Fibroblast of lung (primary cell): ENCODE measurements around the gene FOXL1.

ENCODE experiments used
- CTCF ChIP-seq, 2 donors: IDR thresholded peaks in 1 of 2; conservative IDR thresholded peaks in 1 of 2; 1 replicate in 1 of 2; 2 replicates in 1 of 2; pipeline ENCODE4 v1.5.1; 2011 to 2012; ENCODE audit warnings: low read length in 2 of 2, control low read depth in 1 of 2, inconsistent platforms in 1 of 2, low read depth in 1 of 2, mild to moderate bottlenecking in 1 of 2
- EZH2 ChIP-seq: IDR thresholded peaks from 2 replicates; pipeline ENCODE4 v1.5.1; 2012; ENCODE audit warnings: low read length, control low read depth, mild to moderate bottlenecking; ENCODE audit errors: missing control alignments

DNA sequence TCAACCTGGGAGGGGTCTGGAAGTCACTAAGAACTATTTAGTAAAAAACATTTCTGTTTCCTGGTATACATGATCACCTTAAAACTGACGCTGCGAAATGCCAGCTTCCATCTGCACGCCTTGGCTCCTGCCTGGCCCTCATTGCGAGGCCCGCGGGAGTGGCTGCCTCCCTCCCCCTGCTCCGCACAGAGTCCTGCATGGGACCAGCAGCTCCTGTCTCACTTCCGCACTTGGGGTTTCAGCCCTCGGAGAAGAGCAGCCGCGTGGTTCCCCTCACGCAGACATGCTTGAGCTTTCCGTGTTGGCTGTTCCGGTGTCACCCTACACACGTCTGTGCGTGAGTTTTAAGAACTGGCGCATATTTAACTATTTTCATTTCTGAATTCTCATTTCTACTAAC is 41.7 kb upstream of the FOXL1 start:
- TF ChIP-seq EZH2 (no peak), CTCF (conservative IDR thresholded peaks at IDR 0.05 in 1 of 2, IDR thresholded peaks at IDR 0.05 in 1 of 2; ENCODE audit: low read depth in 1 of 2, low read length in 2 of 2) (no peak)
